K562 (cell line): ENCODE data around the gene PPA1.
"Not testable (repeated sequence)": the region's sequence is repeated elsewhere in the genome, so short reads cannot be mapped to it uniquely, and the experiment has no call there.

Experiments
- HINFP ChIP-seq: fragments of 450-650 bp; conservative IDR thresholded peaks from 2 replicates; pipeline ENCODE4 v1.6.1; 2016; ENCODE audit warnings: missing genetic modification characterization, low read depth, mild to moderate bottlenecking, control low read depth, missing compliant biosample characterization
- TF ChIP-seq, protein P1 (sequence below), 3 experiments: IDR thresholded peaks in 2 of 3; conservative IDR thresholded peaks in 1 of 3; 2 replicates each; pipeline ENCODE4 v1.5.1; 2011 to 2012; ENCODE audit warnings: low read length in 3 of 3, mild to moderate bottlenecking in 3 of 3, control low read depth in 2 of 3, improper control_type of control experiment in 1 of 3, inconsistent platforms in 1 of 3, low read depth in 1 of 3, mixed read lengths in 1 of 3, moderate library complexity in 1 of 3; ENCODE audit not compliant: insufficient read depth in 2 of 3

DNA sequence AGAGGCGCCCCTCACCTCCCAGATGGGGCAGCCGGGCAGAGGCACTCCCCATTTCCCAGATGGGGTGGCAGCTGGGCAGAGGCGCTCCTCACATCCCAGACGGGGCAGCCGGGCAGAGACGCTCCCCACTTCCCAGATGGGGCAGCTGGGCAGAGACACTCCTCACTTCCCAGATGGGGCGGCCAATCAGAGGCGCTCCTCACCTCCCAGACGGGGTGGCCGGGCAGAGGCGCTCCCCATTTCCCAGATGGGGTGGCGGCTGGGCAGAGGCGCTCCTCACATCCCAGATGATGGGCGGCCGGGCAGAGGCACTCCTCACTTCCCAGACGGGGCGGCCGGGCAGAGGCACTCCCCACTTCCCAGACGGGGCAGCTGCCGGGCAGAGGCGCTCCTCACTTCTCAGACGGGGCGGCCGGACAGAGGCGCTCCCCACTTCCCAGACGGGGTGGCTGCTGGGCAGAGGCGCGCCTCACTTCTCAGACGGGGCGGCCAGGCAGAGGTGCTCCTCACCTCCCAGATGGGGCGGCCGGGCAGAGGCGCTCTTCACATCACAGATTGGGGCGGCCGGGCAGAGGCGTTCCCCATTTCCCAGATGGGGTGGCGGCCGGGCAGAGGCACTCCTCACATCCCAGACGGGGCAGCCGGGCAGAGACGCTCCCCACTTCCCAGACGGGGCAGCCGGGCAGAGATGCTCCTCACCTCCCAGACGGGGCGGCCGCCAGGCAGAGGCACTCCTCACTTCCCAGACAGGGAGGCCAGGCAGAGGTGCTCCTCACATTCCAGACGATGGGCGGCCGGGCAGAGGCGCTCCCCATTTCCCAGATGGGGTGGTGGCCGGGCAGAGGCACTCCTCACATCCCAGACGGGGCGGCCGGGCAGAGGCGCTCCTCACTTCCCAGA, 6.1 kb upstream of the PPA1 start:
- not testable (repeated sequence) for TF ChIP-seq HINFP
- TF ChIP-seq, protein P1, sequence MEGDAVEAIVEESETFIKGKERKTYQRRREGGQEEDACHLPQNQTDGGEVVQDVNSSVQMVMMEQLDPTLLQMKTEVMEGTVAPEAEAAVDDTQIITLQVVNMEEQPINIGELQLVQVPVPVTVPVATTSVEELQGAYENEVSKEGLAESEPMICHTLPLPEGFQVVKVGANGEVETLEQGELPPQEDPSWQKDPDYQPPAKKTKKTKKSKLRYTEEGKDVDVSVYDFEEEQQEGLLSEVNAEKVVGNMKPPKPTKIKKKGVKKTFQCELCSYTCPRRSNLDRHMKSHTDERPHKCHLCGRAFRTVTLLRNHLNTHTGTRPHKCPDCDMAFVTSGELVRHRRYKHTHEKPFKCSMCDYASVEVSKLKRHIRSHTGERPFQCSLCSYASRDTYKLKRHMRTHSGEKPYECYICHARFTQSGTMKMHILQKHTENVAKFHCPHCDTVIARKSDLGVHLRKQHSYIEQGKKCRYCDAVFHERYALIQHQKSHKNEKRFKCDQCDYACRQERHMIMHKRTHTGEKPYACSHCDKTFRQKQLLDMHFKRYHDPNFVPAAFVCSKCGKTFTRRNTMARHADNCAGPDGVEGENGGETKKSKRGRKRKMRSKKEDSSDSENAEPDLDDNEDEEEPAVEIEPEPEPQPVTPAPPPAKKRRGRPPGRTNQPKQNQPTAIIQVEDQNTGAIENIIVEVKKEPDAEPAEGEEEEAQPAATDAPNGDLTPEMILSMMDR (IDR thresholded peaks at IDR 0.05 in 2 of 3, conservative IDR thresholded peaks at IDR 0.05 in 1 of 3; ENCODE audit: insufficient read depth in 2 of 3, low read depth in 1 of 3, low read length in 3 of 3): not testable (repeated sequence)
